HEK293T (cell line): ENCODE data around the gene AHDC1.

ENCODE experiments used
- CTCF ChIA-PET: fragments of 350-600 bp; formaldehyde crosslinking; extraction: SDS; loops from one replicate; lab custom pipeline; 2021; ENCODE audit warnings: antibody characterized with exemption, inconsistent platforms; lab: Yijun Ruan, JAX
- POLR2A ChIA-PET: fragments of 350-600 bp; formaldehyde crosslinking; extraction: SDS; loops from one replicate; lab custom pipeline; 2020; ENCODE audit warnings: antibody characterized with exemption, inconsistent platforms; lab: Yijun Ruan, JAX
- DNase-seq: peaks from one replicate; pipeline ENCODE4 v3.0.0; 2012; ENCODE audit warnings: mixed read lengths; ENCODE audit errors: extremely low spot score
- ARNT ChIP-seq: fragments of 450-650 bp; IDR thresholded peaks from 2 replicates; pipeline ENCODE4 v1.6.1; 2017; ENCODE audit warnings: mild to moderate bottlenecking
- BHLHE40 ChIP-seq: fragments of 450-650 bp; IDR thresholded peaks from 2 replicates; pipeline ENCODE4 v1.6.1; 2016; ENCODE audit warnings: mild to moderate bottlenecking, moderate library complexity, borderline replicate concordance
- CTBP1 ChIP-seq: fragments of 450-650 bp; IDR thresholded peaks from 2 replicates; pipeline ENCODE4 v1.6.1; 2016; ENCODE audit warnings: borderline replicate concordance
- ELF4 ChIP-seq: fragments of 450-650 bp; IDR thresholded peaks from 2 replicates; pipeline ENCODE4 v1.6.1; 2017; ENCODE audit warnings: antibody characterized with exemption
- FOXA1 ChIP-seq: fragments of 450-650 bp; IDR thresholded peaks from 2 replicates; pipeline ENCODE4 v1.6.1; 2016; ENCODE audit warnings: mild to moderate bottlenecking
- FOXK2 ChIP-seq: fragments of 450-650 bp; IDR thresholded peaks from 2 replicates; pipeline ENCODE4 v1.6.1; 2016; ENCODE audit warnings: mild to moderate bottlenecking
- FOXM1 ChIP-seq: fragments of 450-650 bp; IDR thresholded peaks from 2 replicates; pipeline ENCODE4 v1.6.1; 2017; ENCODE audit warnings: mild to moderate bottlenecking, borderline replicate concordance
- HDGF ChIP-seq: fragments of 450-650 bp; IDR thresholded peaks from 2 replicates; pipeline ENCODE4 v1.6.1; 2017; ENCODE audit warnings: antibody characterized with exemption, borderline replicate concordance
- L3MBTL2 ChIP-seq: fragments of 450-650 bp; conservative IDR thresholded peaks from 2 replicates; pipeline ENCODE4 v1.6.1; 2016; ENCODE audit warnings: mild to moderate bottlenecking
- LEF1 ChIP-seq: fragments of 450-650 bp; IDR thresholded peaks from 2 replicates; pipeline ENCODE4 v1.6.1; 2017; ENCODE audit warnings: mild to moderate bottlenecking, borderline replicate concordance
- NFRKB ChIP-seq: fragments of 450-650 bp; IDR thresholded peaks from 2 replicates; pipeline ENCODE4 v1.6.1; 2016; ENCODE audit warnings: mild to moderate bottlenecking, moderate library complexity
- PKNOX1 ChIP-seq: fragments of 450-650 bp; IDR thresholded peaks from 2 replicates; pipeline ENCODE4 v1.6.1; 2016
- SP1 ChIP-seq: fragments of 450-650 bp; IDR thresholded peaks from 2 replicates; pipeline ENCODE4 v1.6.1; 2017
- SUZ12 ChIP-seq: fragments of 450-650 bp; IDR thresholded peaks from 2 replicates; pipeline ENCODE4 v1.6.1; 2016; ENCODE audit warnings: mild to moderate bottlenecking
- TARDBP ChIP-seq: fragments of 450-650 bp; IDR thresholded peaks from 2 replicates; pipeline ENCODE4 v1.6.1; 2016
- ZNF384 ChIP-seq: fragments of 450-650 bp; IDR thresholded peaks from 2 replicates; pipeline ENCODE4 v1.6.1; 2016

Gene AHDC1

GRCh38 chr1:27527223-27527889 lies 76.6 kb downstream of the AHDC1 start:
- POLR2A ChIA-PET = no interaction called here
- DNase-seq = peak; percentile 46
- CTCF ChIA-PET = no interaction called here

GRCh38 chr1:27526569-27527222 lies 77.2 kb downstream of the AHDC1 start:
- ChIA-PET POLR2A (no interaction called here), CTCF (no interaction called here)
- DNase-seq = no peak
- peak; percentile 47; the same call in 1 of the 2 replicates for TF ChIP-seq L3MBTL2
- TF ChIP-seq CTBP1 = no peak

More at GRCh38 chr1:27527223-27527889, 76.6 kb downstream of the AHDC1 start:
- no peak for TF ChIP-seq ARNT
- peak; percentile 72 for TF ChIP-seq FOXM1

- ChIA-PET CTCF (interaction anchor here (1.0 to 1.8 kb wide), 2 partner anchors 11 to 31 kb away, joined by 3 to 8 read pairs; no protein-coding TSS in a partner anchor), POLR2A (interaction anchor here (1.3 kb wide), 1 partner anchor 36 kb away, joined by 5 read pairs; the partner anchor contains the start of gene WASF2)
- DNase-seq = peak; percentile 53
- TF ChIP-seq FOXA1 = no peak
- TF ChIP-seq PKNOX1 = no peak
- TF ChIP-seq FOXM1 = no peak
- TF ChIP-seq SUZ12 = no peak
- no peak for TF ChIP-seq HDGF
- no peak for TF ChIP-seq BHLHE40
- TF ChIP-seq NFRKB = no peak
- TF ChIP-seq ZNF384 = no peak
Observed at GRCh38 chr1:27525296-27526272, 78.4 kb downstream of the AHDC1 start.

GRCh38 chr1:27523337-27524020 lies 80.5 kb downstream of the AHDC1 start:
- POLR2A ChIA-PET = interaction anchor here (1.0 kb wide), 1 partner anchor 15 kb away, joined by 3 read pairs; no protein-coding TSS in a partner anchor
- DNase-seq = no peak
- TF ChIP-seq FOXK2 (no peak), HDGF (no peak), TARDBP (no peak), CTBP1 (no peak), SUZ12 (no peak), SP1 (no peak), ELF4 (no peak), BHLHE40 (no peak)
- CTCF ChIA-PET = no interaction called here

- no peak for TF ChIP-seq FOXA1
- TF ChIP-seq LEF1 = no peak
- TF ChIP-seq ZNF384 = no peak
- no peak for TF ChIP-seq ELF4
- TF ChIP-seq FOXM1 = no peak
- no peak for TF ChIP-seq ARNT
- TF ChIP-seq SP1 = no peak
- TF ChIP-seq L3MBTL2 = no peak
- no peak for TF ChIP-seq HDGF
- no peak for TF ChIP-seq SUZ12
- no peak for TF ChIP-seq BHLHE40
- TF ChIP-seq TARDBP = no peak
- TF ChIP-seq CTBP1 = no peak
- ChIA-PET POLR2A (interaction anchor here (1.0 kb wide), 1 partner anchor 14 kb away, joined by 3 read pairs; no protein-coding TSS in a partner anchor), CTCF (no interaction called here)
- no peak for DNase-seq
Observed at GRCh38 chr1:27522432-27523336, 81.3 kb downstream of the AHDC1 start.

GRCh38 chr1:27521861-27522431 lies 82.0 kb downstream of the AHDC1 start:
- DNase-seq = no peak
- TF ChIP-seq NFRKB (no peak), CTBP1 (no peak), SP1 (no peak), BHLHE40 (no peak), L3MBTL2 (no peak), FOXM1 (no peak), ELF4 (no peak)
- ChIA-PET POLR2A (no interaction called here), CTCF (no interaction called here)
